NB4 (cell line): ENCODE measurements around the gene TNNC1.

Experiments used
- DNase-seq: peaks from one replicate; pipeline ENCODE4 v3.0.0; 2010; ENCODE audit warnings: low read depth
- H3K4me3 ChIP-seq: one replicate; pipeline ENCODE4 v1.5.1; 2011; ENCODE audit warnings: mild to moderate bottlenecking, low read depth, low read length, moderate library complexity
- MYC ChIP-seq: IDR thresholded peaks from 2 replicates; pipeline ENCODE4 v1.6.1; 2011; ENCODE audit warnings: low read depth, low read length
- POLR2A ChIP-seq: IDR thresholded peaks from 2 replicates; pipeline ENCODE4 v1.6.1; 2011; ENCODE audit warnings: mild to moderate bottlenecking; ENCODE audit not compliant: insufficient read length; ENCODE audit errors: extremely low read depth
- TF ChIP-seq, protein P1 (sequence below): IDR thresholded peaks from one replicate; pipeline ENCODE4 v1.5.1; 2012; ENCODE audit warnings: low read depth, low read length
- TF ChIP-seq, protein P2 (sequence below): IDR thresholded peaks from 2 replicates; pipeline ENCODE4 v1.6.1; 2011; ENCODE audit warnings: low read depth, low read length

The TNNC1 gene

DNA sequence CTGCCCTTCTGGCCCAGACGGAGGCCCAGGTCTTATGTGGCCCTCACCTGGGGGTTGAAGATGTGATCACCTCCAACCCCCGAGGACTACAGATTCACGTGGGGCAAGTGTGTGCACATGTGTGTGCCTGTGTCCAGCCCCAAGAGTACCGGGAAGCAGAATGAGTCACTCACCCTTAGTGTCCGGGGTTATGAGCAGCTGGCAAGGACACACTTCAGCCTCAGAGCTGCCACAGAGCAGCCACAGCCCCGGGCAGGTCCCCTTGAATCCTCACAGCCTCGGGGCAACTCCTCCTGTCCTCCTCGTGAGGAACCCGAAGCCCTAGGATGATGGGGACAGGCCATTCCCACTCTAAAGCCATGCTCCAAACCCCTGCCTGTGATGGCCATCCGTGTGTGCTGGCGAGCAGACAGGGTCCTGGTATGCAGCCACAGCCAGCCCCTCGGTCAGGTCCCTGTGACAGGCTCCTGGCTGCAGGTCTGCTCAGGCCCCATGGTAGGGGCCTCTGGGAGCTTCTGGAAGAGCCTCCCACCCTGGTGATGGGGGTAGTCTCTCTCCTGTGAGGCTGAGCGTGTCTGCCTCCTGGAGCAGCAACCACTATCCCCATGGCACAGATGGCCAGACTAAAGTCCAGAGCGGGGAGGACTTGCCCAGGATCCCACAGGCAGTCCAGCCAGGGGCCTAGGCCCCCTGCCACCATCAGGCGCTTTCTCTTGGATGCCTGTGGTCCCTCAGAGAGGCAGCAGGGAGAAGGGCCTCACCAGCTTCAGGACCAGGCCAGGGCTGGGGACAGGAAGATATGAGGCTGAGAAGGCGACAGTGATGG lies 42.1 kb upstream of the TNNC1 start:
- no peak for TF ChIP-seq POLR2A
- no peak; the same call in 1 of the 2 replicates for TF ChIP-seq MYC
- TF ChIP-seq, protein P1, sequence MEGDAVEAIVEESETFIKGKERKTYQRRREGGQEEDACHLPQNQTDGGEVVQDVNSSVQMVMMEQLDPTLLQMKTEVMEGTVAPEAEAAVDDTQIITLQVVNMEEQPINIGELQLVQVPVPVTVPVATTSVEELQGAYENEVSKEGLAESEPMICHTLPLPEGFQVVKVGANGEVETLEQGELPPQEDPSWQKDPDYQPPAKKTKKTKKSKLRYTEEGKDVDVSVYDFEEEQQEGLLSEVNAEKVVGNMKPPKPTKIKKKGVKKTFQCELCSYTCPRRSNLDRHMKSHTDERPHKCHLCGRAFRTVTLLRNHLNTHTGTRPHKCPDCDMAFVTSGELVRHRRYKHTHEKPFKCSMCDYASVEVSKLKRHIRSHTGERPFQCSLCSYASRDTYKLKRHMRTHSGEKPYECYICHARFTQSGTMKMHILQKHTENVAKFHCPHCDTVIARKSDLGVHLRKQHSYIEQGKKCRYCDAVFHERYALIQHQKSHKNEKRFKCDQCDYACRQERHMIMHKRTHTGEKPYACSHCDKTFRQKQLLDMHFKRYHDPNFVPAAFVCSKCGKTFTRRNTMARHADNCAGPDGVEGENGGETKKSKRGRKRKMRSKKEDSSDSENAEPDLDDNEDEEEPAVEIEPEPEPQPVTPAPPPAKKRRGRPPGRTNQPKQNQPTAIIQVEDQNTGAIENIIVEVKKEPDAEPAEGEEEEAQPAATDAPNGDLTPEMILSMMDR: no peak
- TF ChIP-seq, protein P2, sequence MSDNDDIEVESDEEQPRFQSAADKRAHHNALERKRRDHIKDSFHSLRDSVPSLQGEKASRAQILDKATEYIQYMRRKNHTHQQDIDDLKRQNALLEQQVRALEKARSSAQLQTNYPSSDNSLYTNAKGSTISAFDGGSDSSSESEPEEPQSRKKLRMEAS: peak; percentile 70
- peak; percentile 71 for DNase-seq

DNA sequence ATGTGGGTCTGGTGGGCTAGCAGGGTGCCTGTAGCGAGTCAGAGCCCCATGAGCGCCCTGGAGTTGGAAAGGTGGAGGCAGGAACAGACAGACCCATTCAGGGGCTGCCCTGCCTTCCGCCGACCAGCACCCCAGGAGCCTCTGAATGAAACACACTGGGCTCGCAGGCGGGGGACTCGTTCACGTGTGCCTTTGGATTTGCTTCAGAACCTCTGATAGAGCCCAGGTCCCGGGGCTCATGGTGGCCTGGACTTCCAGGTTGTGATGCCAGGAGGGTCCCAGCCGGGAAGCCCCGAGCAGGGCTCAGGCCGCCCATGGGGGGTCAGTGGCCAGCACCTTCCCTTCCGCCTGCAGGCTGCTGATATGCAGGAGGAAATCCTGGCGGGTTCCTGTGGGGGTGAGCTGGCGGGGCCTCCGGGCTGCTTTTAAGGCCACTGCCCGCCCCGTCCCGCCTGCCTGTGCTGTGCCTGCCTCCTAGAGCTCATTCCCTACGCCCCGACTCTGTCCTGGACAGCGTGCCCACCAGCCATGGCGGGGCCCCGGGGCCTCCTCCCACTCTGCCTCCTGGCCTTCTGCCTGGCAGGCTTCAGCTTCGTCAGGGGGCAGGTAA lies 41.1 kb upstream of the TNNC1 start, which contains the start of gene STAB1:
TSS of gene STAB1 (plus strand) at position 453 of the 610 bp plus-strand sequence. CDS start at position 529, 76 bp downstream.
- DNase-seq: peak; percentile 68
- H3K4me3 ChIP-seq: peak within 1 kb of the TSS; percentile 66
- TF ChIP-seq MYC (no peak), POLR2A (no peak)
- TF ChIP-seq, protein P2: no peak; the same call in 1 of the 2 replicates

More for the DNA sequence above, 42.1 kb upstream of the TNNC1 start:
- peak overlapping the region; percentile 66 for H3K4me3 ChIP-seq

DNA sequence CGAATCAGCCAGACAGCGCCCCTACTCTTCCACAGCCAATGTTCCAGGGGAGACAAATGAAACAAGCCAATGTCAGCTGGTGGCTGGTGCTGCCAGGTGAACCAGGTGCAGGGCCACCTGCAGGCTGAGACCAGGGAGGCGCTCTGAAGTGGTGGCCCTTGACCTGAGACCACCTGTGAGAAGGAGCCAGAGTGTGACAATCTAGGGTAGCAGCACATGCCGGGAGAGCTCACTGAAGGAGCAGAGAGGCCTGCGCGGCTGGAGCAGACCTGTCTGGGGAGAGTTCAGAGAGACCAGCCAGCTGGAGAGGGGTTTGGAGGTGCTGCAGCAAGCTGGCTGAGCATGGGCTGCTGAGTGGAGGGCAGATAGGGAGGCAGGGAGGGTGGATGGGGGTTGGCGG lies 40.6 kb upstream of the TNNC1 start:
- no peak for DNase-seq
- TF ChIP-seq, protein P2: no peak
- TF ChIP-seq, protein P1: no peak
- H3K4me3 ChIP-seq: no peak overlapping the region

DNA sequence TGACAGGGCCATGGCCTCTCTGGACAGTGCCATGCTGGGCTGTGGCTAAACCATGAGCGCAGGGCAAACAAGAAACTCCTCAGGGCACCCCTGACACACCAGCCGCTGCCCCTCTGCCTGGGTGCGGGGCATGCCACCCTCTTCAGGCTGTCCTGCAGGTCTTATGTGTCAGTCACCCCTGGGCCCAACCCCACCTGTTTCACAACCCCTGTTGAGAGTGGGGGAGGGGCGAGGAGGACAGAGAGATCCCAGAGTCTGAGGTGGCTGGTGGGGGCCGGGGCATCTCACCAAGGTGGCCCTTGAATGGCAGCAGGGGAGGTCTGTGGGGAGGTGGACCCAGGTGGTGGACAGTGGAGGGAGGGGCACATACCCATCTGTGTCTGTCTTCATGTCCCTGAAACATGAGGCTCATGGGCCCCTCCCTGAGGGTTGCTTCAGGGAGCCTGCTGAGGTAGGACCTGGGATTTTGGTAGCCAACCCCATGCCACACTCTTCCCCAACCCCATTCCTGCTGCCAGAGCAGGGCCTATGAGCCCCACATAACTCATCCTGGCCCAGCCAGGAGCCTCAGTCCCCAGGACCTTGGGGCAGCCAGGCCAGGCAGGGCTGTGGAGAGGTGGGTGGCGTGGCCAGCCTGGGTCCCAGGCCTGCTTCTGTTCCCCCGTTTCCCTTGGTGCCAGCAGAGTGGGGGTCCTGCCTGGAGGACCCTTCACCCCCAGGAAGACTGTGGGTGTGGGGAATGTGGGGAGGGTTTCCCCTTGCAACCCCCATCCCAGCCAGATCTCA lies 39.6 kb upstream of the TNNC1 start:
- DNase-seq: peak; percentile 45
- H3K4me3 ChIP-seq: no peak overlapping the region
- TF ChIP-seq, protein P2: no peak
- TF ChIP-seq, protein P1: no peak
- TF ChIP-seq POLR2A (no peak), MYC (no peak)

DNA sequence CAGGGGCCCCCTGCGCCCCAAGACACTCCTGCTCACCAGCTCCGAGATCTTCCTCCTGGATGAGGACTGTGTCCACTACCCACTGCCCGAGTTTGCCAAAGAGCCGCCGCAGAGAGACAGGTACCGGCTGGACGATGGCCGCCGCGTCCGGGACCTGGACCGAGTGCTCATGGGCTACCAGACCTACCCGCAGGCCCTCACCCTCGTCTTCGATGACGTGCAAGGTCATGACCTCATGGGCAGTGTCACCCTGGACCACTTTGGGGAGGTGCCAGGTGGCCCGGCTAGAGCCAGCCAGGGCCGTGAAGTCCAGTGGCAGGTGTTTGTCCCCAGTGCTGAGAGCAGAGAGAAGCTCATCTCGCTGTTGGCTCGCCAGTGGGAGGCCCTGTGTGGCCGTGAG lies 38.2 kb upstream of the TNNC1 start:
- no peak overlapping the region for H3K4me3 ChIP-seq
- TF ChIP-seq, protein P2: no peak
- no peak for TF ChIP-seq MYC
- DNase-seq: no peak

DNA sequence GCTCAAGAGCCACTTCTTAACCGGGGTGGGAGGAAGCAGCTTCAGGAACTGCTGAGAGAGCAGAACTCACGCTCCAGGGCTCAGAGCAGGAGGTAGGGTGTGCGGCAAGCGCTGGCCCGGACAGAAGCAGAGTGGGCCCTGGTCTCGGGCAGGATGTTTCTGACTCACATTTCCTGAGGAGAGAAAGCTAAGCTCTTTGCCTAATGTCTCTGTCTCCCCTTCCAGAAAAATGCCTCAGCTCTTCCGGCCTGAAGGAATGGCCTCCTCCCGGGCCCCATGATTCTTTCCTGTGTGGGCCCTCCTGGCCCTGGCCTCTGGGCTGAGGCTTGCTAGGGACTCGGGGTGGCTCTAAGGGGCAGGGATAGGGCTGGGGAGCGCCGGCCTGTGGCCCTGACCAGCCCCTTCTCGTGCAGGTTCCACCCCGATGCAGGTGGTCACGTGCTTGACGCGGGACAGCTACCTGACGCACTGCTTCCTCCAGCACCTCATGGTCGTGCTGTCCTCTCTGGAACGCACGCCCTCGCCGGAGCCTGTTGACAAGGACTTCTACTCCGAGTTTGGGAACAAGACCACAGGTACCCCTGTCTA lies 37.2 kb upstream of the TNNC1 start:
- TF ChIP-seq, protein P1: no peak
- TF ChIP-seq, protein P2: no peak
- no peak for TF ChIP-seq POLR2A
- no peak for TF ChIP-seq MYC
- H3K4me3 ChIP-seq: no peak overlapping the region
- peak; percentile 36 for DNase-seq
